OCI-LY3 (cell line): ENCODE data around the gene FOXL1.

Experiments
- H2AFZ ChIP-seq: fragments of 200-600, 300-600 bp; shearing (Covaris generic); 2 replicates; pipeline ENCODE4 v1.6.0; 2014; ENCODE audit warnings: antibody characterized with exemption, low read depth, low read length
- H3K27ac ChIP-seq: fragments of 200-600, 300-600 bp; sonication (generic); 2 replicates; pipeline ENCODE4 v1.5.1; 2014; ENCODE audit warnings: mild to moderate bottlenecking, low read length, moderate library complexity, mixed read lengths
- H3K27me3 ChIP-seq: fragments of 200-600, 300-600 bp; sonication (generic); 2 replicates; pipeline ENCODE4 v1.6.1; 2014; ENCODE audit warnings: low read depth, low read length, mixed read lengths
- H3K36me3 ChIP-seq: fragments of 200-600, 300-600 bp; sonication (generic); replicated peaks from 2 replicates; pipeline ENCODE3; 2014; ENCODE audit warnings: low read depth, low read length, mixed read lengths
- H3K4me1 ChIP-seq: fragments of 300-600, 200-600 bp; sonication (generic); 2 replicates; pipeline ENCODE4 v1.6.1; 2014; ENCODE audit warnings: low read length, mixed read lengths
- H3K4me2 ChIP-seq: fragments of 200-600, 300-600 bp; sonication (generic); 2 replicates; pipeline ENCODE4 v1.6.1; 2014; ENCODE audit warnings: low read length, mixed read lengths
- H3K4me3 ChIP-seq: fragments of 300-600, 200-600 bp; sonication (generic); 2 replicates; pipeline ENCODE4 v1.5.1; 2014; ENCODE audit warnings: antibody characterized with exemption, mild to moderate bottlenecking, low read length, moderate library complexity
- H3K79me2 ChIP-seq: fragments of 300-600, 200-600 bp; shearing (Covaris generic); 2 replicates; pipeline ENCODE4 v1.6.1; 2014; ENCODE audit warnings: mild to moderate bottlenecking, low read length, mixed read lengths
- H3K9ac ChIP-seq: fragments of 300-600, 200-600 bp; shearing (Covaris generic); 2 replicates; pipeline ENCODE4 v1.6.0; 2014; ENCODE audit warnings: mild to moderate bottlenecking, low read length, moderate library complexity
- H3K9me3 ChIP-seq: fragments of 200-600, 300-600 bp; shearing (Covaris generic); 2 replicates; pipeline ENCODE4 v1.6.1; 2014; ENCODE audit warnings: low read length, mixed read lengths; ENCODE audit not compliant: insufficient read depth
- H4K20me1 ChIP-seq: fragments of 200-600, 300-600 bp; sonication (generic); 2 replicates; pipeline ENCODE4 v1.6.1; 2016; ENCODE audit warnings: low read length, mixed read lengths; ENCODE audit not compliant: insufficient read depth
- EZH2phosphoT487 ChIP-seq: fragments of 200-600 bp; shearing (Covaris generic); IDR thresholded peaks from 2 replicates; pipeline ENCODE4 v1.6.1; 2018; ENCODE audit warnings: antibody characterized with exemption, mixed run types, low read depth
- TF ChIP-seq, protein P1 (sequence below): fragments of 200-600, 300-600 bp; sonication (generic); IDR thresholded peaks from 2 replicates; pipeline ENCODE4 v1.5.1; 2014; ENCODE audit warnings: antibody characterized with exemption, low read length, low read depth

Gene FOXL1

DNA sequence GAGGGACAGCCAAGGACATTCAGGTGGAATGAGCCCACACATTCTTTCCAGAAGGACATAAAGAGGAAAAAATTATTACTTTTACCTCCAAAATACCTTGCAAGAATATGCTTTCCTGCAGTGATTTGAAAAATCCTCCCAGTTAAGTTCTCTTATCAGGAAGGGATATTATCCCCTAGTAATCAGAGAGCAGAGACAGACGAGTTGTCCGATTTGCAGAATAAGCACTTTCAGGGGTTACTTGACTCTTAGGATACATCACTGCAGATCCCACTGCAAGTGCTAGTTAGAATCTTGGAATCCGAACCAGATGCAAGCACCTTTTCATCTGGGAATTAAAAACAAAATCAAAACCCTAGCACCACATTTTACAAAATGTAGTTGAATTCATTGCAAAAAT is 33.6 kb downstream of the FOXL1 start:
- H3K4me2 ChIP-seq, result no peak overlapping the region
- no peaks in the 10 kb centered on the region for H3K4me1 ChIP-seq
- no peak overlapping the region for H3K9ac ChIP-seq
- peaks cover 9% of the 10 kb centered on the region for H3K27me3 ChIP-seq
- no peak overlapping the region for H3K4me3 ChIP-seq
- H4K20me1 ChIP-seq, result no peaks in the 10 kb centered on the region
- H3K36me3 ChIP-seq, result no peaks in the 10 kb centered on the region
- TF ChIP-seq, protein P1, sequence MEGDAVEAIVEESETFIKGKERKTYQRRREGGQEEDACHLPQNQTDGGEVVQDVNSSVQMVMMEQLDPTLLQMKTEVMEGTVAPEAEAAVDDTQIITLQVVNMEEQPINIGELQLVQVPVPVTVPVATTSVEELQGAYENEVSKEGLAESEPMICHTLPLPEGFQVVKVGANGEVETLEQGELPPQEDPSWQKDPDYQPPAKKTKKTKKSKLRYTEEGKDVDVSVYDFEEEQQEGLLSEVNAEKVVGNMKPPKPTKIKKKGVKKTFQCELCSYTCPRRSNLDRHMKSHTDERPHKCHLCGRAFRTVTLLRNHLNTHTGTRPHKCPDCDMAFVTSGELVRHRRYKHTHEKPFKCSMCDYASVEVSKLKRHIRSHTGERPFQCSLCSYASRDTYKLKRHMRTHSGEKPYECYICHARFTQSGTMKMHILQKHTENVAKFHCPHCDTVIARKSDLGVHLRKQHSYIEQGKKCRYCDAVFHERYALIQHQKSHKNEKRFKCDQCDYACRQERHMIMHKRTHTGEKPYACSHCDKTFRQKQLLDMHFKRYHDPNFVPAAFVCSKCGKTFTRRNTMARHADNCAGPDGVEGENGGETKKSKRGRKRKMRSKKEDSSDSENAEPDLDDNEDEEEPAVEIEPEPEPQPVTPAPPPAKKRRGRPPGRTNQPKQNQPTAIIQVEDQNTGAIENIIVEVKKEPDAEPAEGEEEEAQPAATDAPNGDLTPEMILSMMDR, result no peak
- TF ChIP-seq EZH2phosphoT487, result no peak
- H3K9me3 ChIP-seq, result no peaks in the 10 kb centered on the region
- no peak overlapping the region for H3K27ac ChIP-seq
- no peaks in the 10 kb centered on the region for H3K79me2 ChIP-seq
- no peak overlapping the region for H2AFZ ChIP-seq

- H3K36me3 ChIP-seq, result no peaks in the 10 kb centered on the region
- H3K4me3 ChIP-seq, result no peak overlapping the region
- no peak for TF ChIP-seq EZH2phosphoT487
- TF ChIP-seq, protein P1, result no peak
- peaks cover 9% of the 10 kb centered on the region for H3K27me3 ChIP-seq
- no peak overlapping the region for H2AFZ ChIP-seq
- no peaks in the 10 kb centered on the region for H4K20me1 ChIP-seq
- H3K4me1 ChIP-seq, result no peaks in the 10 kb centered on the region
- no peak overlapping the region for H3K27ac ChIP-seq
- H3K9me3 ChIP-seq, result no peaks in the 10 kb centered on the region
- no peak overlapping the region for H3K4me2 ChIP-seq
- H3K79me2 ChIP-seq, result no peaks in the 10 kb centered on the region
- H3K9ac ChIP-seq, result no peak overlapping the region
Measured at GRCh38 chr16:86614699-86615098, 36.4 kb downstream of the FOXL1 start.

DNA sequence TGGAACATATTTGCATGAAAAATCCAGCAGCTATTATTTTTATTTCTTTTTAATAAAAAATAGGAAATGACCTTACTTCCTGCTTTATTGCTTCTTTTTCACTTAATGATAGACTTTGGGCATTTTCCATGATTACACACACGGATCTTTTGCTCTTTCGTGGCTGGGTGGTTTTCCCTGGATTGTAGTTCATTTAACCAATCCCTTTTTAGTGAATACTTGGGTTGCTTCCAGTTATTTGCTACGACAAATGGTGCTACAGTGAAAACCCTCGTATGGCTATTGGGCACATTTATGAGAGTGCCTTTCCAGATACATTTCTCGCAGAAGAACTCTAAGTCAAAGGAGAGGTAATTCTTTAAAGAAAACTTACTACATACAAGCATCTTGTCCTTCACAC is 38.6 kb downstream of the FOXL1 start:
- Histone ChIP-seq H2AFZ (no peak overlapping the region), H3K4me2 (no peak overlapping the region), H3K9me3 (no peaks in the 10 kb centered on the region), H3K36me3 (no peaks in the 10 kb centered on the region), H3K27ac (no peak overlapping the region), H3K4me3 (no peak overlapping the region), H4K20me1 (no peaks in the 10 kb centered on the region), H3K79me2 (no peaks in the 10 kb centered on the region), H3K9ac (no peak overlapping the region), H3K27me3 (peaks cover 2% of the 10 kb centered on the region), H3K4me1 (no peaks in the 10 kb centered on the region)
- TF ChIP-seq EZH2phosphoT487, result no peak
- TF ChIP-seq, protein P1, result no peak

DNA sequence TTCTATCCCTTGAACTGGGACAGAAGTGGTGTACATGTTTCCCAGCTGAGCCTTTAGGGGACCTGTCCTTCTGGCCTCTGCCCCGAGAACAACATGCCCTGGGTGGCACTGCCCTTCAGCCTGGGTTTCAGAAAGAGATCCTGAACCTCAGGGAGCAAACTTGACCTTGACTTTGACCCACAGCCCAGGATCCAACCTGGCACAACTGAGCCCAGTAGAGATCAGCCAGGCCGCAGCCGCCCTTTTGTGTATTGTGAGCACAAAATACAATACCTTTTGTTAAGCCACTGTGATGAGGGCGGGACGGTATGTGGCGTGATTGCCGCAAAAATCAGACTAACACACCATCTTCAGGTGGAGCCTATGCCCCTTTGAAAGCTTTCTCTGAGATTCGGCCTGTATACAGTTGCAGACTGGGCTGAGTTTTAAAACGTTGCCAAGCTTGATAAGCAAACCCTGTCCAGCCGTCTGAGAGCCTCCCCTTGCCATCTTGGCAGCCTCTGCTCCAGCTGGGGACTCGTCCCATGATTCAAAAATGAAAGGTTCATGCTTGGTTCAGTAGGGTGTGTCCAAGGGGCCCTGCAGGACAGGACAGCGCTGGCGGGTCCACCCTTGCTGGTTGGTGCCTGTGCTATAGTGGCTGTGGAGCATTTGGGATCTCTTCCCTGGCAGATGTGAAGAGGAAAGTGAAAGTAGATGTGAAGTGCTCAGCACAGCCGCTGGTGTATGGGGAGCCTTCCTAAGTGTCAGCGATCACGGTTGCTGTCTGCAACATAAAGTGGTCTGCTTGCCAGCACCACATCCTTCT is 40.3 kb downstream of the FOXL1 start:
- no peak for TF ChIP-seq EZH2phosphoT487
- TF ChIP-seq, protein P1, result no peak
- Histone ChIP-seq H3K36me3 (no peaks in the 10 kb centered on the region), H3K27me3 (no peaks in the 10 kb centered on the region), H3K4me3 (no peak overlapping the region), H3K4me1 (no peaks in the 10 kb centered on the region), H4K20me1 (no peaks in the 10 kb centered on the region), H3K27ac (no peak overlapping the region), H3K9ac (no peak overlapping the region), H3K9me3 (no peaks in the 10 kb centered on the region), H2AFZ (no peak overlapping the region), H3K4me2 (no peak overlapping the region), H3K79me2 (no peaks in the 10 kb centered on the region)
